Jurkat, Clone E6-1 (cell line): ENCODE results near the gene SENP7.

Source experiments
- DNase-seq: peaks from one replicate; pipeline ENCODE4 v3.0.0-alpha.2; 2011; ENCODE audit warnings: low read depth, low spot score
- H3K4me3 ChIP-seq: 2 replicates; pipeline ENCODE4 v1.5.1; 2011; ENCODE audit warnings: mild to moderate bottlenecking, low read length, control low read depth, moderate library complexity

SENP7 gene

GRCh38 chr3:101281521-101282030, 231.4 kb downstream of the SENP7 start:
- H3K4me3 ChIP-seq: no peak overlapping the region
- no peak for DNase-seq

GRCh38 chr3:101279765-101280385, 233.1 kb downstream of the SENP7 start:
- no peak for DNase-seq
- H3K4me3 ChIP-seq: no peak overlapping the region

DNA sequence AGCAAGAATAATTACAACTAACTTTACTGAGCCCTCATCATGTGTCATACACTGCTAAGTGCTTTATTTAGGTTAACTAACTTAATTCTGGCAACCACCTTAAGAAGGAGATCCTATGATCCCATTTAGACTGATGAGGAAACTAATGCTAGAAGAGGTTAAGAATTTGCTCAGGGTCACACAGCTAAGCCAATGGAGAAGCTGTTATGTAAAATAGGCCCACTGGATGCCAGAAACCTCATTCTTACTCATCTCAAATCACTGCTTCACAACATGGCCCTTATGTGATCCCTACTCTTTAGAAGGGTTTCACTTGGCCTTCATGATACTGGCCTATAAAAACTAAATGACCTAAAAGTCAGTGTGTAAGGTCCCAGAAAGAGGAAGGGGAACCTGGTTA, 233.8 kb downstream of the SENP7 start:
- DNase-seq: no peak
- no peak overlapping the region for H3K4me3 ChIP-seq

- no peak for DNase-seq
- no peak overlapping the region for H3K4me3 ChIP-seq
Observed at GRCh38 chr3:101278727-101279126, 234.3 kb downstream of the SENP7 start.
